PC-3 (cell line): Measurements from ENCODE around the gene ONECUT2. TPM values are rescaled to one million over a fixed set of nuclear protein-coding genes. Genes with fewer than 3 reads are reported as not detected.

Experiments
- ATAC-seq: fragments of 200-7000 bp; cut with Tn5 transposase; 2 replicates; pipeline ENCODE4 v1.9.1; 2020; ENCODE audit warnings: mild to moderate bottlenecking, moderate library complexity
- BruUV-seq: library from RNA; stranded (reverse); fragments of 400-500 nt; replicated peaks from 2 replicates; lab custom pipeline; 2021; lab: Mats Ljungman, UMichigan
- CTCF ChIA-PET: fragments of 300-600 bp; sonication (Branson Sonifier 250); formaldehyde crosslinking; loops from one replicate; lab custom pipeline; 2022; ENCODE audit warnings: antibody characterized with exemption; lab: Charles Lee
- POLR2A ChIA-PET: fragments of 300-600 bp; sonication (Branson Sonifier 250); formaldehyde crosslinking; loops from one replicate; lab custom pipeline; 2022; ENCODE audit warnings: antibody characterized with exemption; ENCODE audit not compliant: unreplicated experiment; lab: Charles Lee
- DNase-seq: peaks from one replicate; pipeline ENCODE4 v3.0.0-alpha.2; 2015
- H2AFZ ChIP-seq: fragments of 300-600 bp; sonication (generic); 2 replicates; pipeline ENCODE4 v1.6.0; 2016; ENCODE audit warnings: antibody characterized with exemption, low read length
- H3F3A ChIP-seq: fragments of 300-600 bp; sonication (generic); one replicate; pipeline ENCODE4 v1.6.0; 2017; ENCODE audit warnings: antibody characterized with exemption, low read length, control low read depth, mild to moderate bottlenecking; ENCODE audit not compliant: unreplicated experiment
- H3K27ac ChIP-seq: fragments of 300-600 bp; sonication (generic); 2 replicates; pipeline ENCODE4 v1.5.1; 2016; ENCODE audit warnings: mild to moderate bottlenecking, low read length
- H3K27me3 ChIP-seq: fragments of 300-600 bp; sonication (generic); 2 replicates; pipeline ENCODE4 v1.6.1; 2016; ENCODE audit warnings: low read length, mixed read lengths
- H3K36me3 ChIP-seq: fragments of 300-600 bp; sonication (generic); 2 replicates; pipeline ENCODE4 v1.6.1; 2016; ENCODE audit warnings: low read depth, mixed run types, low read length, mixed read lengths
- H3K4me1 ChIP-seq: fragments of 300-600 bp; sonication (generic); 2 replicates; pipeline ENCODE4 v1.5.1; 2016; ENCODE audit warnings: low read length; ENCODE audit not compliant: insufficient read depth
- H3K4me2 ChIP-seq: fragments of 300-600 bp; sonication (generic); 2 replicates; pipeline ENCODE4 v1.6.0; 2016; ENCODE audit warnings: low read length
- H3K4me3 ChIP-seq: fragments of 300-600 bp; sonication (generic); 2 replicates; pipeline ENCODE4 v1.5.1; 2016; ENCODE audit warnings: mild to moderate bottlenecking, low read length, mixed read lengths
- H3K79me2 ChIP-seq: fragments of 300-600 bp; sonication (generic); 2 replicates; pipeline ENCODE4 v1.6.1; 2017; ENCODE audit warnings: low read length, mixed read lengths
- H3K9ac ChIP-seq: fragments of 300-600 bp; sonication (generic); 2 replicates; pipeline ENCODE4 v1.6.0; 2016; ENCODE audit warnings: mild to moderate bottlenecking, low read length
- H3K9me2 ChIP-seq: fragments of 300-600 bp; sonication (generic); replicated peaks from 2 replicates; pipeline ENCODE4 v1.6.1; 2016; ENCODE audit warnings: mixed run types, low read length, mixed read lengths
- H3K9me3 ChIP-seq: fragments of 300-600 bp; sonication (generic); 2 replicates; pipeline ENCODE4 v1.6.1; 2016; ENCODE audit warnings: low read length, mixed read lengths
- H4K20me1 ChIP-seq: fragments of 300-600 bp; sonication (generic); 2 replicates; pipeline ENCODE4 v1.6.1; 2016; ENCODE audit warnings: low read length, mixed read lengths
- EZH2 ChIP-seq: fragments of 300-600 bp; sonication (generic); IDR thresholded peaks from one replicate; pipeline ENCODE4 v1.6.1; 2017; ENCODE audit warnings: antibody characterized with exemption, mild to moderate bottlenecking, low read length; ENCODE audit not compliant: unreplicated experiment
- EZH2phosphoT487 ChIP-seq: fragments of 300-600 bp; sonication (generic); IDR thresholded peaks from 2 replicates; pipeline ENCODE4 v1.6.1; 2018; ENCODE audit warnings: mild to moderate bottlenecking, antibody characterized with exemption, low read length, borderline replicate concordance
- intact Hi-C: fragments of 100-400 bp; cut with micrococcal nuclease; formaldehyde crosslinking; loops from 2 replicates; pipeline ENCODE4 v1.9.0; 2023
- total RNA-seq: library from RNA; depleted of rRNA; stranded (reverse); fragments of >200 nt; gene quantifications from 2 replicates; pipeline ENCODE4 v1.2.3, GENCODE V29; 2014
- TF ChIP-seq, protein P1 (sequence below): fragments of 300-600 bp; sonication (generic); conservative IDR thresholded peaks from 2 replicates; pipeline ENCODE4 v1.5.1; 2017; ENCODE audit warnings: antibody characterized with exemption, low read depth, mild to moderate bottlenecking, low read length

Gene ONECUT2
- total RNA-seq, 1 experiment from 2014 or later = 1.0 TPM

DNA sequence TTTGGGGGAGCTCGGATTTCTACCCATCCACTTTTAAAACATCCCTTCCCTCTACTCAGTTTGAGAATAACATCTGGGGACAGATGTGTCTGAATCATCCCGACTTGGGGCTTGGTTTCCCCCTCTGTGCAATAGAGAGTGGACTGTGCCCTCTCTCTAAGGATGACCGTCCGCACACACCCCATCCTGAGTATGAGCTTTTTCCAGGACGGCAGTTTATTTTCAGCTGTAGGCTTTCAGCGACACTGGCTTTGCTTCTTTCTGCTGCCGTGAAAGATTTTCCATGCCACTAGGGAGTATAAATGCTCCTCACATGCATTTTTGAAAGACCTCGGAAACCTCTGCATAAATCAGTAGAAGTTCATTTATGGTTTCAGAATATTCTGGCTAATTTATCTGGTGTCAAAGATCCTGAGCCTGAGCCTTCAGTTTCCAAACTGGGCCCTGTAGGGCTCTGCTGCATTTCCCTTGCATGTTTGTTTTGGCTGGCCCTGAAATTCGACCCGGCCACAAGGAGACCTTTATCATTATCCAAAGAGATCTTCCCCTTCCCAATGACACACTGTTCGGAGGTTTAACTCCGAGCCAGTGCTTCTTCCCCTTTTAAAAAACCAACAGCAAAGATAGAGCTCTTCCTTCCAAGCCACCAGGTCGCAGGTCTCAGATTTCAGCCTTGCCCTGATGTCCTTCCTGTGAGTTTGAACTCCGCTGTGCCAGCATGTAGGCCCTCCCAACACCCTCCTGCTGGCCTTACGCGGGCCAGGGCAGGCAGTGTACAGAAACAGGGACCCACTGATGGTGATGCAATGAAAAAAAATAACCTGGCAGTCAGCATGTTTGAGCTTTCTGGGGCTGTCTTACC is 98.1 kb downstream of the ONECUT2 start:
- no peaks in the 10 kb centered on the region for H3K4me1 ChIP-seq
- H3F3A ChIP-seq = no peaks in the 10 kb centered on the region
- no peaks in the 10 kb centered on the region for H3K36me3 ChIP-seq
- CTCF ChIA-PET = interaction anchor here (0.5 kb wide), 1 partner anchor 88 kb away, joined by 8 read pairs; no protein-coding TSS in a partner anchor
- TF ChIP-seq EZH2 (no peak), EZH2phosphoT487 (no peak)
- TF ChIP-seq, protein P1, sequence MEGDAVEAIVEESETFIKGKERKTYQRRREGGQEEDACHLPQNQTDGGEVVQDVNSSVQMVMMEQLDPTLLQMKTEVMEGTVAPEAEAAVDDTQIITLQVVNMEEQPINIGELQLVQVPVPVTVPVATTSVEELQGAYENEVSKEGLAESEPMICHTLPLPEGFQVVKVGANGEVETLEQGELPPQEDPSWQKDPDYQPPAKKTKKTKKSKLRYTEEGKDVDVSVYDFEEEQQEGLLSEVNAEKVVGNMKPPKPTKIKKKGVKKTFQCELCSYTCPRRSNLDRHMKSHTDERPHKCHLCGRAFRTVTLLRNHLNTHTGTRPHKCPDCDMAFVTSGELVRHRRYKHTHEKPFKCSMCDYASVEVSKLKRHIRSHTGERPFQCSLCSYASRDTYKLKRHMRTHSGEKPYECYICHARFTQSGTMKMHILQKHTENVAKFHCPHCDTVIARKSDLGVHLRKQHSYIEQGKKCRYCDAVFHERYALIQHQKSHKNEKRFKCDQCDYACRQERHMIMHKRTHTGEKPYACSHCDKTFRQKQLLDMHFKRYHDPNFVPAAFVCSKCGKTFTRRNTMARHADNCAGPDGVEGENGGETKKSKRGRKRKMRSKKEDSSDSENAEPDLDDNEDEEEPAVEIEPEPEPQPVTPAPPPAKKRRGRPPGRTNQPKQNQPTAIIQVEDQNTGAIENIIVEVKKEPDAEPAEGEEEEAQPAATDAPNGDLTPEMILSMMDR = no peak
- H3K9ac ChIP-seq = no peak overlapping the region
- H3K79me2 ChIP-seq = no peaks in the 10 kb centered on the region
- peaks cover 21% of the 10 kb centered on the region for H3K27me3 ChIP-seq
- H4K20me1 ChIP-seq = no peaks in the 10 kb centered on the region
- H3K27ac ChIP-seq = no peak overlapping the region
- ATAC-seq (peak; percentile 22; the same call in 1 of the 2 replicates), DNase-seq (no peak)
- H3K4me3 ChIP-seq = no peak overlapping the region
- BruUV-seq = no TSS peak
- H3K9me3 ChIP-seq = no peaks in the 10 kb centered on the region
- no peaks in the 10 kb centered on the region for H3K9me2 ChIP-seq
- H3K4me2 ChIP-seq = no peak overlapping the region
- POLR2A ChIA-PET = no interaction called here
- H2AFZ ChIP-seq = no peak overlapping the region
- intact Hi-C loops = no loop called here

DNA sequence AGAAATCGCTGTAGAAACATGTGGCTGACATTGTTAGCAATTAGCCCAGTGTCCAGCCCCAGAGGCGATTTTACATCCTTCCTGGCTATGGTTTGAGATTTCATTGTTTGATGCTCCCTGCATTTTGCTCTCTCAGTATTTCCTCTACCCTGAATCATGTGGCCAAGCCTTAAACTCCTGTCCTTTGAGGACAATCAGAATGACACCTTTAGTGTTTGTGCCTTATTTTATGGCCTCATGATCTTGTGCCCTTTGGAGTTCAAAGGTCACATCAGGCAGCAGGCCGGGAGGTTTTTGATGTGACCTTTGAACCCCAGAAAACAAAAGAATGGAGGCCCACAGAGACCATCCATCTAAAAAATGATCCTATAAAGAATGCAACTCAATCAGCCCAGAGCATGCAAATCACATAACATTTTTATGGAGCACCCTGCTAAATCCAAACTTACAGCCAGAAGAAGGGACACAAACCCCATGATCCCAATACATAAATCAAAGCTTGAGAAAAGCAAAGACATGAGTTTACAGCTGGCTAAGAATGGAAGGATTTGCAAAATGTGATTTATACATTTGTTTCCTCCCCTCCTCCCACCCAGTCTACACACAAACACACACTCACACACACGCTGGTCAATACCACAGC is 98.8 kb downstream of the ONECUT2 start:
- no TSS peak for BruUV-seq
- ATAC-seq (no peak), DNase-seq (no peak)
- no peak overlapping the region for H2AFZ ChIP-seq
- intact Hi-C loops = no loop called here
- H3F3A ChIP-seq = no peaks in the 10 kb centered on the region
- CTCF ChIA-PET = no interaction called here
- H3K4me2 ChIP-seq = no peak overlapping the region
- H3K27me3 ChIP-seq = peaks cover 17% of the 10 kb centered on the region
- H3K4me3 ChIP-seq = no peak overlapping the region
- TF ChIP-seq, protein P1 = no peak
- no peak for TF ChIP-seq EZH2
- no peak for TF ChIP-seq EZH2phosphoT487
- H3K36me3 ChIP-seq = no peaks in the 10 kb centered on the region
- H3K9me3 ChIP-seq = no peaks in the 10 kb centered on the region
- no peaks in the 10 kb centered on the region for H3K9me2 ChIP-seq
- H3K79me2 ChIP-seq = no peaks in the 10 kb centered on the region
- no peaks in the 10 kb centered on the region for H4K20me1 ChIP-seq
- no peaks in the 10 kb centered on the region for H3K4me1 ChIP-seq
- H3K27ac ChIP-seq = no peak overlapping the region
- POLR2A ChIA-PET = no interaction called here
- no peak overlapping the region for H3K9ac ChIP-seq

DNA sequence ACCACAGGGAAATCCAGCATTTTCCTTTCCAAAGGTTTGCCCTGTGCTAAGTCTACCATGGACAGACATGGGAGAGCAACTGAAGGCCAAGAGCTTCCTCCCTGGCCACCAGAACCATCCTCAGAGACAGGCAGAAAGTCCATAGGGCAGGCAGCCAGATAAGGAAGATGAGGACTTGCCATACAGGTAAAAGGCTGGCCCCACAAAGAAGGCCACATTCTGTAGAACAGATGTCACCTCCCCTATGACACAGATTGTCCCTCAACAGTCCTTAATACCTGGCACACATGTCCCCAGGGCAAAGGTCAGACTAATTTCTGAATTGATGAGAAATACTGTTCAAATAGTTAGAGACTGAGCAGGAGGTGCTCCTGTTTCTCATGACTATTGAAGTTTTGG is 99.3 kb downstream of the ONECUT2 start:
- Histone ChIP-seq H3K27me3 (peaks cover 12% of the 10 kb centered on the region), H3K9me3 (no peaks in the 10 kb centered on the region), H3F3A (no peaks in the 10 kb centered on the region), H4K20me1 (no peaks in the 10 kb centered on the region), H3K4me2 (no peak overlapping the region), H3K36me3 (no peaks in the 10 kb centered on the region), H3K9ac (no peak overlapping the region), H3K27ac (no peak overlapping the region), H3K79me2 (no peaks in the 10 kb centered on the region), H2AFZ (no peak overlapping the region), H3K9me2 (no peaks in the 10 kb centered on the region), H3K4me1 (no peaks in the 10 kb centered on the region), H3K4me3 (no peak overlapping the region)
- DNase-seq (no peak), ATAC-seq (no peak)
- POLR2A ChIA-PET = no interaction called here
- intact Hi-C loops = no loop called here
- no TSS peak for BruUV-seq
- CTCF ChIA-PET = no interaction called here
- TF ChIP-seq EZH2 (no peak), EZH2phosphoT487 (no peak)
- TF ChIP-seq, protein P1 = no peak
